Ramos (cell line): ENCODE results near the gene ZFHX3.
"Not testable (repeated sequence)": the region's sequence is repeated elsewhere in the genome, so short reads cannot be mapped to it uniquely, and the experiment has no call there.

Source experiments
- in situ Hi-C: fragments of 300-500 bp; cut with MboI; formaldehyde crosslinking; loops from one replicate; pipeline ENCODE4 v1.14.3; 2022; ENCODE audit warnings: low sequenced_read_pairs; ENCODE audit not compliant: unreplicated experiment

The ZFHX3 gene

DNA sequence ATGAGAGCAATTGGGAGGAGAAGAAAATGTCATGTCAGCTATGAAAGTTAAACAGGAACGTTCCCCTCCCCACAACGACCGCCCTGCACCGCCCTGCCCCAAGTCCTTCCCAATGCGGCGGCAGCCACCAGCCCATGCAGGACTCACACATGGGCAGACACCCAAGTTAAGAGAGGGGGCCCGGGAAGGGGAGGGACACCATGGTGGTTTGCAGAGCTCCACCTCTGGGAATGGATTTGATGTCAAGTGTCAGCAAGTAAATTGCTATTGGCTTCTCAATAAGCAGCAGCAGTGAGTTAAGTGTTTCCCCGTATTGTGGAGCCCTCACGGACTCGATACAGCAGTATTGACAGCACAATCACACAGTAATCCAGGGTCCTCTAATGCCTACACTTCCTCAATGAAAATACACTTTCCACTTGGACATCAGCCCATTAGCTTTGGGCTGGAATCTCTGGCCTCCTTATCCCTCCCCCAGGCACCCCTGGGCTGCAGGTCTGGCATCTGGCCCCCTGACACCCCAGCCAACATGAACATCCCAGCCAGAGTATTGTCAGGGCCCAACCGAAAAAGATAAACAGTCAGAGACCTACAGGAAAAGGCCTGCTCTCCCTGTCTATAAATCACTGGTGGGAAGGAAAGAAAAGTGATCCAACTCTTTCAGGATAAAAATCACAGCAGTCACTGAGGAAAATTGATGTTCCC, 22.6 kb downstream of the ZFHX3 start:
- in situ Hi-C loops, result no loop called here

DNA sequence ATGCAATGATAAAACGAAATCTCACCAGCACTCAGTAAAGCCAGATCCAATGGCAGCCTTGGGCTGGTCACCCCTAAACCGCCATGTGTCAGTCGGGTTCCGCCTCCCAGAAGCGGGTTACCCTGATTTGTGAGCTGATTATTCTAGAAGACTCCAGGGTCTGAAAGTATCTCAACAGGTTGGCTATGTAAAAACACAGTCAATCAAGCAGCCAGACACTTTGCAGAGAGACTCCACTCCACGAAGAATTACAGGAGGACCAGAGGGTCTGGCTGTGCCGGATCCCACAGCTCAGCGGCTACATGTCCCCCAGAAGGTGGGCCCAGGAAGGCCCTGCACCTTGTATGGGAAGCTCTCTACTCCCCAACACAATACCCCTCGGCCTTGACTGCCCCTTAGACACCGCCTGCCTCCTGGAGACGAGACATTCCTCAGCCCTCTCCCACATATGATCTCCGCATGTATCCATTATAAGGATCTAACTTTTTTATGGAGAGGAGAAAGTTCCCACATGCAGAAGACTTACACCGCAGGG, 23.3 kb downstream of the ZFHX3 start:
- in situ Hi-C loops, result no loop called here

DNA sequence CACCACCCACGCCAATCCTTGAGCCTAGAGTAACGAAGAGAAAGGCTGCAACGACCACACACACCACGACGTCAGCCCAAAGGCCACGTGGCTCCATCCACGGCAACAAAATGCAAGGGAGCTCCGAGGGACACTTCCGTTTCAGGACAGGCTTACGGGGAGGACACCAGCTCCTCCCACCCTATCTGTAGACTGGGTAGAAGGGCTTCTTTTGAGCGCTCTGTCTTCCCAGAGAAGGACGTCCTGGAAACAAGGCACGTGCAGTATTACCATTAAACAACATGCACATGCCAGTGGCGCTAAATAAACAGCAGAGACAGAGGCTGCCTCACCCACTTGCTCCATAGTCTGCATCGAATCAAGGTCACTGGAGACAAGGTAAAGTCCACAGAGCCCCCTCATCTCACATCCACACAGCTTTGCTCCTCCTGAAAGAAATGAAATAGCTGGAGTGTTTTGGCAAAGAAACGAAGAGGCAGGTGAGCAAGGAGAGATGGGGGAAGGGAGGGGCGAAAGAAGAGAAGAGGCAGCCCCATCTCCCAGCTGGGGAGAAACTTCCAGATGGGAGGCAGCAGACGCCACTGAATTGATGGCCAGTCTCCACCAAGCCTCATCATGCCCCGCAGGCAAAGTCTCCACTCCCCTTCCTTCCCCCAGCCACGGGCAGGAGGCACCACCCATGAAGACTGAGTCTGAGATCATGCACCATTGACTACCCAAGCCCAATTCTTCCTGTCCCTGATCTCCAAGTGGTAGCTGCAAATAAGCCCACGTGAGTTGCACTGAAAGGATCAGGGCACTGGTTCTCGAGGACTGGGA, 24.0 kb downstream of the ZFHX3 start:
- in situ Hi-C loops, result no loop called here

DNA sequence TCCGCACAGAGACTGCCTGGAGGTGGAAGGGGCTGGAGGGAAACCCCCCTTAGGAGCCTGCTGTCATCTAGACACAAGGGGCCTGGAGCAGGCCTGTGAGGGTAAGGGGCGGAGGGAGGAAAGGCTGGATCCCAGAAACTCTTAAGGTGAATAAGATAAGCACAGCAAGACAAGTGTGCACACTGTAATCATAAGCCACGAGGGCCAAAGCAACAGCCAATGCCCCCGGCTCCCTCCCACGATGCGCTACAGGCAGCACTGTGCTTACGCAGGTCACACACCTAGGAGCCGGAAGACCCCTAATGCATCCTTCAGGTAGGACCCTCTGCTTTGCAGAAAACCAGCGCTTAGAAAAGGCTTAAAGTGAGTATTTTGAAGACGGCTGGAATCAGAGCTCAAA, 24.6 kb downstream of the ZFHX3 start:
- in situ Hi-C loops, result no loop called here

DNA sequence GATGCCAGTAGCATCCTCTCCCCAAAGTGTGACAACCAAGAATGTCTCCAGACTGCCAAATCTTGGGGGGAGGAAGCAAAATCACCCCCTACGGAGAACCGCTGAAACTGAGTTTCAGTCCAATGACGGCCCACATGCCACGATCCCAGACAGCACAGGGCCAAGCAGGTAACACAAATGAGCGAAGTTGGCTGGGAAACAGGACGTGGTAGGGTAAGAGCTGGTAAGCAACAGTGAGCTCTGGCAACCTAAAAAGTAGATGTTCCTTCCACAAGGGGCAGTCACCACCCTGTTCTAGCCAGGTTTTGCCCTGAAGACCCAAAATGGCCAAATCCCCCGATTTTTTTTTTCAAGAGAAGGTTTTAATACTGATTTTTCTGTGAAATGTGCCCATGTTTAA, 25.4 kb downstream of the ZFHX3 start:
- in situ Hi-C loops, result no loop called here

- in situ Hi-C loops, result no loop called here
Measured at GRCh38 chr16:73021866-73022495, 25.9 kb downstream of the ZFHX3 start.

GRCh38 chr16:73020409-73020884, 27.5 kb downstream of the ZFHX3 start:
- in situ Hi-C loops, result no loop called here

DNA sequence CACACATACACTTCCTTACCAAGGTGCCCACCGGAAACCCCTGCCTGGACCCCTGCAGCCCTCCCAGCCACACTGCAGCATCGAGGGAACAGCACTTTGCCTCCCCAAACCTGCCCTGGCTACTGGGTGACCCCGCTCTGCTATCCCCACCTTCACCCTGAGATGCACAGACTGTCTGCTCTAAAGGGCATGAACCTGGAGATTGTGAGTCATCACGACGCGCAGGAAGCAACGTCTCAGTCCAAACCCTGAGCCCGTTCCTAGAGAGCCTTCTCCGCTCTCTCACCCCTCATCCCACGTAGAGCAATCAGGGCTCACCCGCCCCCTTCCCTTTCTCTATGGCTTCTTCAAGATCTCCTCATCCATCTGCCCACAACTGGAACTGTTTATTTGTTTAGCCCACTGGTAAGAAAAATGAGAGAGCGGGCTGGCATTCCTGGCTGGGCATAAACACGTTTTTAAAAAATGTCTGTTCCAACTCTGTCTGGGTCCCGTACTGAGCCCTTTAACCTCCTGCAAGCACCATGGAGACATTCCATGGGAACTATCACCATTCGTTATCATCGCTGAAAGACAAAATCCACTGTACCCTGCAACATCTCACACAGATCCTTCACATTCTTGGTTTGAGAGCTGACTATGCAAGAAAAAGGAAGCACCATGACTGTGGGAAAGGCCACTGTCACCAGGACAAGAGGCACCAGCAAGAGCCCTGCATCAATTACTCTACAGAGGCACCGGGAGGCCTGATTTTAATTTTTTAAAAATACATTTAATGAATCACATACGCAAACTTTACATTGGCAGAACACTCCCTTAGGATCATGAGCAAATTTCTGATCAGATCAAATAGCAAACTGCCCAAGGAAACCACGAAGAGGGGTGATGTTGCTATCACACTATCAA, 28.2 kb downstream of the ZFHX3 start:
- in situ Hi-C loops, result no loop called here

DNA sequence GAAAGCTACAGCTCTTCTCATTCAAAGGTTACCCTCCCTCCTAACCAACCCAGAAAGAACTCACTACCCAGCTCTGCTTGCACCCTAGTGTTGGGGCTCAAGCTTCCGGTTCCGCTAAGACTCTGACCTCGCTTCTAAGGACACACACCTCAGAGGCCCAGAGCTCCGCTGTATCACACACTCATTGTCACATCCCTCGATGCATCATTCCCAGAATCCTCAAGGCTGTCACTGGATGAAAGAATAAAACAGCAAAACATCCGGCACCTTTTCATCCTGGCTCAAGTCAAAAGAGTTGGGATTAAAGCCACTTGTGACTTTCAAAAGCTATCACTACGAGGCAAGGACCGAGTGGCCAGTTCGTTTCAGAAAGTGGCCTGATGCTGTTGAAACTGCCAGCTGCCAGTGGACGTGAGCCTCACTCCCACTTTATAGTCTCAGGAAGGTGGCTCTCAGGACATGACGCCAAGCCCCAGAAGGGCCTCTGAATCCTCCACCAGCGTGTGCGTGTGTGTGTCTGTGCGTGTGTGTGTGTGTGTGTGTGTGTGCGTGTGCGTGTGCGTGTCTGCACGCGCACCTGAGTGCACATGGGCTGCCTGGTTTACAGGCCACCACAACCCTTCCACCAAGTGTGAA, 29.0 kb downstream of the ZFHX3 start:
- in situ Hi-C loops, result no loop called here

- in situ Hi-C loops, result no loop called here
Measured at GRCh38 chr16:73017321-73017720, 30.6 kb downstream of the ZFHX3 start.

GRCh38 chr16:73016488-73016830, 31.5 kb downstream of the ZFHX3 start:
- in situ Hi-C loops, result no loop called here

- in situ Hi-C loops, result no loop called here
Measured at GRCh38 chr16:73015612-73016487, 32.1 kb downstream of the ZFHX3 start.

DNA sequence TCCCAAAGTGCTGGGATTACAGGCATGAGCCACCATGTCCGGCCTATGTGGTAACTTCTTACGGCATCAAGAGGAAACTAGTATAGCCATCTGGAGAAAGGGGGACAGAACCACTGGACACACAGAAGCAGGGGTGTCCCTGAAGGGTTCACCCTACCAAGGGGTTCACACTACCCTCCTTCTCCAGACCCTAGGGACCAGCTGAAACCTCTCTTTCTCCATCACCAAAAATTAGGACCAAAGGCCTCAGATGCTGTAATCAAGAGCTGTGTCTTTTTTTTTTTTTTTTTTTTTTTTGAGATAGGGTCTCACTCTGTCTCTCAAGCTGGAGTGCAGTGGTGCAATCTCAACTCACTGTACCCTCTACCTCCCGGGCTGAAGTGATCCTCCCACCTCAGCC, 33.2 kb downstream of the ZFHX3 start:
- in situ Hi-C loops, result no loop called here

GRCh38 chr16:73013974-73014373, 34.0 kb downstream of the ZFHX3 start:
- in situ Hi-C loops, result no loop called here

DNA sequence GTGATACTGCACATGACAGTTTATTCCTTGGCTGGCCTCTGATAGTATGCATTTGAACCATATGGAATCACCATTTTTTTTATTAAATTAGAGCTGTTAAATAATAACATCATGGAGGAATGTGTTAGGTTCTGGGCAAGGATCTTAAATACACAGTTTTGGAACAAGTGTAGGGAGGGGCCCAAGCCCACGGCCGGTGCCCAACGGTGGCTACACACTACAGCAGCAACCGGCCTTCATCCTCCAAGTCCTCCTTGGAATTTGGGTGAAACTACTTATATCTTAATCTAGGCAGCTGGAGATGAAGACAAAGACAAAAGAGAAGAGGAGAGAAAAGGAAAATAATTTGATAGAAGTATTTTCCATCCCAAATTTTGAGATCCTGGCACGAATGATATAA, 35.6 kb downstream of the ZFHX3 start:
- in situ Hi-C loops, result no loop called here

- in situ Hi-C loops, result no loop called here
Measured at GRCh38 chr16:73011926-73012325, 36.0 kb downstream of the ZFHX3 start.

DNA sequence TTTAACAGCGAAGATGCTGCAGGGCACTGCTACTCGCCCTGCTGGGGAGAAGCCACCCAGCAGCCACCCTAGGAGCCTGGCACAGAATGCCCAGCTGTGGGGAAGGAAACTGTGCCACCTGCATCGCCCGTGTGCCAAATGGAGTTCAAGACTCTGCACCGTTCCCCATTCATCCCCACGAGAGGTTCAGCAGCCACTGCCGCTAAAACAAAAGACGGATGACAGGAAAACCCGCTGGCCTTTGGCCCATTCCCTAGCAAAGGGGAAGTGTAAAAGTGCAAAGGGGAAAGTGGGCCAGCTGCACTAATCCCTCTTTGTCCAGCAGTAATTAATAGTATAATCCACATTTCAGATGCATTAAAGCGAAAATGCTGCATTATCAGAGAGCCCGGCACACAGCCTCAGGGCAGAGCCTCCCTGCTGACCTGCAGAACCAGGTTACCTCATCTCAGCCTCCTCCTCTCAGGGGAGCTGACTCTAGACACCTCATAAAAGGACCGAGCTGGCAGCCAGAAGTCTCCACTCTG, 37.7 kb downstream of the ZFHX3 start:
- in situ Hi-C loops, result no loop called here

DNA sequence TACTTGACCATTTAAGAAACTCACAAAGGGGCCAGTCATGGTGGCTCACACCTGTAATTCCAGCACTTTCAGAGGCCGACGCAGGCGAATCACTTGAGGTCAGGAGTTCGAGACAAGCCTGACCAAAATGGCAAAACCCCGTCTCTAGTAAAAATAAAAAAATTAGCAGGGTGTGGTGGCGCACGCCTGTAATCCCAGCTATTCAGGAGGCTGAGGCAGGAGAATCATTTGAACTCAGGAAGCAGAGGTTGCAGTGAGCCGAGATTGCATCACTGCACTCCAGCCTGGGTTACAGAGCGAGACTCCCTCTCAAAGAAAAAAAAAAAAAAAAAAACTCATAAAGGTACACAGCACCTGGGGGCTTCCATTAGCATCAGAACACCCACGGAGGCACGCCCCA, 38.2 kb downstream of the ZFHX3 start:
- in situ Hi-C loops, result not testable (repeated sequence)
